NCI-H446 treated with DMSO at 0.1 percent for 48 hours (cell line): ENCODE data around the gene ANKRD50.

Experiments
- DNase-seq: peaks from one replicate; lab custom pipeline; 2025; lab: John Stamatoyannopoulos, UW

Gene ANKRD50

DNA sequence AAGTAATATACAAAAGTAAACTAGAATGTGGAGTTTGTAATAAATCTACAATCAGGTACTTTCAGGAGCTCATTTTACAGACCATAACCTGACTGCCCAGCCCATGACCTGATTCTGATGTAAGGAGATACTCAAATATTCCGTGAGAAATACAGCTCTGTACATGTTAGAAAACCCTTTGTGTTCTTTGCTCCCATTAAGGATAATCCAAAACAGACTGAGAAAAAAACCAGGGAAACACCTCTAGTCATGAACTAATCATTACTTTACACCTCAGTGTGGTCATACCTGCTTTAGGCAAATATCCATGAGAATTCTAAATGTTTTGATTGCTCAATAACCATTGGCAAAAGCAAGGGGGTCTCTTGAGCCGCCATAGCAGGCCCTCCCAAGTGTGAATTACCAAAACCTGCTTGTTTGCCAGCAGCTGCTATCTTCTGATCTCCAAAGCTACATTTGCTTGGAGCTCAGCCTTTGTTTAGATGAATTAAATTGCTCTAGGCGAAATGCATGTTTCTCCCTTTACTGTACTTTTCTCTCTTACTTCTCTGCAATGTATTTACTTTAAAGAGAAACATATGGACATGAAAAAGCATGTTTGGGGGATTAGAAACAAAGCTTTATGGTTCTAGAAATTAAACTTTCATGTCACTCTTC, 79.1 kb downstream of the ANKRD50 start:
- DNase-seq: no peak

DNA sequence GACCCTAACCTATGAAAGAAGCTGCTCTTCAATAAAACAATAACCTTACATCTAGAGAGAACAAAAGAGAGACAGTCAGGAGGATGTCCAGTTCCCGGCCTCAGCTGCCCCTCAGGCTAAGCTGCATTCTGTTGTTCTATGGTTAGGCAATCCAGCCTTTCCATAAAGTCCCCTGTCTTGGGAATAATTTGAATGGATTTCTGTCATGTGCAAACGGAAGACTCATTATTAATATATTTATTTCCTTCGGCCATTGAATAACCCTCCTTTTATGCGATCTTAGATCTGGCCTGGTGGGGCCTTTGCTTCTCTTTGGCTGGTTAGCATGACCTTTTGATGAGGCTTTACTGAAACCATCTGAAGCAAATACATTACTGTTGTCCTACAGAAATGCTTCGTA, 80.1 kb downstream of the ANKRD50 start:
- DNase-seq: no peak

DNA sequence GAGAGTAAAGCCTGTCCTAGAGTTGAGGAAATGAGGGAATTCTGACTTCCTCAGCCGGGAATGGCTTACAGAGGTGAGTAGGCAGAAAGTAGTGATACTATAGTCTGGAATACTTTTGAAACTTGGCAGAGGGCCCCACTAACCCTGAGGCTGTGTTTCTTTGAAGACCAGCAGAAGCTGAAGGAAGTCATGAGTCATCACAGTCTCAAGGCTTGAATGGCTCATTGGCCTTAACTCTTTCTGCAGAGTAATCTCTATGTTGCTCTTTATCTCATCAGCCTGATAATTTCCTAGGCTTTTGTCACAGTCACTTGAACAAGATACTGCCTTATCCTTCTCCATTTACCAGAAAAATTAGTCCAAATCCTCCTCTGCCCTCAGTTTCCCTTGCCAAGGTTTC, 80.8 kb downstream of the ANKRD50 start:
- DNase-seq: peak; percentile 9

DNA sequence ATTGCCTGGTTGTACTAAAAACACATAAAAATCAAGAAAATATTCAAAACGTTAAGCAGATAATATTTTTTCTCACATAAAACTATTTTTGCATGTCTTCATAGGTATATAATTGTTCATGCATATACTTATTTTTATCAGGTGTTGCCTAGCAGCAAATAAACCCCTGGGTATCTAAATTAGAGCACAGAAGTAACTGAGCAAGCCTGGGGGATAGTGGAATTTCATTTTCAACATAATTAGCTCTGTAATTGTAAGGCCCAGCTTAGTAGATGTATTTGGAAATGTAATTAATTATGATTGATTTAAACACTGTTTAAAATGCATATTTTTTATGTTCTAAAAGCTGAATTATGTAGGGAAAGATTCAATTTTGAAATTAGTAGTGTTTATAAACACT, 82.9 kb downstream of the ANKRD50 start:
- no peak for DNase-seq
